GM10266 (cell line): ENCODE data around the gene SYT9.
A peak's percentile ranks its signal among the peaks of the same experiment; 100 is the strongest.

Experiments used
- DNase-seq: peaks from one replicate; pipeline ENCODE4 v3.0.0; 2012; ENCODE audit errors: extremely low spot score
- CTCF ChIP-seq: IDR thresholded peaks from 2 replicates; pipeline ENCODE4 v1.5.1; 2012; ENCODE audit warnings: mild to moderate bottlenecking, low read depth; ENCODE audit not compliant: control insufficient read depth, insufficient read depth; ENCODE audit errors: missing control alignments

Gene SYT9

GRCh38 chr11:7353100-7353499 lies 101.4 kb downstream of the SYT9 start:
- DNase-seq, result peak; percentile 49
- TF ChIP-seq CTCF, result peak; percentile 66

- DNase-seq, result no peak
- TF ChIP-seq CTCF, result no peak
Observed at GRCh38 chr11:7364660-7365059, 113.0 kb downstream of the SYT9 start.

- no peak for TF ChIP-seq CTCF
- DNase-seq, result no peak
Observed at GRCh38 chr11:7367803-7368202, 116.1 kb downstream of the SYT9 start.

- no peak for DNase-seq
- no peak for TF ChIP-seq CTCF
Observed at GRCh38 chr11:7376386-7376785, 124.7 kb downstream of the SYT9 start.

GRCh38 chr11:7381937-7382336 lies 130.2 kb downstream of the SYT9 start:
- peak; percentile 6 for DNase-seq
- TF ChIP-seq CTCF, result no peak

GRCh38 chr11:7383406-7383805 lies 131.7 kb downstream of the SYT9 start:
- DNase-seq, result no peak
- no peak for TF ChIP-seq CTCF

- DNase-seq, result no peak
- TF ChIP-seq CTCF, result no peak
Observed at GRCh38 chr11:7384691-7385090, 133.0 kb downstream of the SYT9 start.
